Measurements from ENCODE around the gene NUDT9.
"Not testable (repeated sequence)": the region's sequence is repeated elsewhere in the genome, so short reads cannot be mapped to it uniquely, and the experiment has no call there.

The NUDT9 gene

GRCh38 chr4:87410157-87410556, 12.2 kb upstream of the NUDT9 start:
- no peak for DNase-seq

- DNase-seq: no peak
Observed at GRCh38 chr4:87410679-87411078, 11.7 kb upstream of the NUDT9 start.

- no peak for DNase-seq
Observed at GRCh38 chr4:87414816-87415215, 7.6 kb upstream of the NUDT9 start.

- DNase-seq: no peak
Observed at GRCh38 chr4:87416965-87417364, 5.4 kb upstream of the NUDT9 start.

GRCh38 chr4:87418410-87418809, 4.0 kb upstream of the NUDT9 start:
- not testable (repeated sequence) for DNase-seq

- no peak for DNase-seq
Observed at GRCh38 chr4:87419578-87420249, 2.7 kb upstream of the NUDT9 start.

- no peak for DNase-seq
Observed at GRCh38 chr4:87420276-87420830, 2.0 kb upstream of the NUDT9 start.

- DNase-seq: peak; percentile 78
Observed at GRCh38 chr4:87423317-87424098, 1.1 kb downstream of the NUDT9 start.

- peak; percentile 29 for DNase-seq
Observed at GRCh38 chr4:87424099-87424543, 1.7 kb downstream of the NUDT9 start.

- no peak for DNase-seq
Observed at GRCh38 chr4:87425711-87426110, 3.3 kb downstream of the NUDT9 start.

GRCh38 chr4:87426865-87427517, 4.6 kb downstream of the NUDT9 start:
- DNase-seq: no peak

GRCh38 chr4:87427518-87427868, 5.1 kb downstream of the NUDT9 start:
- no peak for DNase-seq

GRCh38 chr4:87428979-87429378, 6.6 kb downstream of the NUDT9 start:
- no peak for DNase-seq

GRCh38 chr4:87430038-87430437, 7.7 kb downstream of the NUDT9 start:
- DNase-seq: no peak

GRCh38 chr4:87433342-87433741, 11.0 kb downstream of the NUDT9 start:
- DNase-seq: no peak

- no peak for DNase-seq
Observed at GRCh38 chr4:87442889-87443288, 20.5 kb downstream of the NUDT9 start.

GRCh38 chr4:87444741-87445140, 22.4 kb downstream of the NUDT9 start:
- no peak for DNase-seq

GRCh38 chr4:87445964-87446363, 23.6 kb downstream of the NUDT9 start:
- DNase-seq: no peak

- not testable (repeated sequence) for DNase-seq
Observed at GRCh38 chr4:87446375-87446774, 24.0 kb downstream of the NUDT9 start.

- no peak for DNase-seq
Observed at GRCh38 chr4:87451537-87451936, 29.2 kb downstream of the NUDT9 start.

- no peak for DNase-seq
Observed at GRCh38 chr4:87458913-87459312, 36.5 kb downstream of the NUDT9 start.

- no peak for DNase-seq
Observed at GRCh38 chr4:87461281-87461700, 38.9 kb downstream of the NUDT9 start.

- no peak for DNase-seq
Observed at GRCh38 chr4:87462102-87462501, 39.7 kb downstream of the NUDT9 start.

All from hematopoietic multipotent progenitor cell treated with erythropoietin and hydrocortisone succinate and interleukin-3 and kit ligand, for 8 days (in vitro differentiated cells).